GM23248 (cell line): ENCODE data around the gene PSMD5.

Experiments used
- EZH2 ChIP-seq: fragments of 200-600 bp; sonication (generic); IDR thresholded peaks from 2 replicates; pipeline ENCODE4 v1.6.1; 2018; ENCODE audit warnings: antibody characterized with exemption, mild to moderate bottlenecking; ENCODE audit not compliant: insufficient read depth, poor library complexity, severe bottlenecking
- EZH2phosphoT487 ChIP-seq: fragments of 200-600 bp; sonication (generic); IDR thresholded peaks from 2 replicates; pipeline ENCODE4 v1.6.1; 2018; ENCODE audit warnings: antibody characterized with exemption, moderate library complexity, mild to moderate bottlenecking, low read depth; ENCODE audit not compliant: insufficient read depth

DNA sequence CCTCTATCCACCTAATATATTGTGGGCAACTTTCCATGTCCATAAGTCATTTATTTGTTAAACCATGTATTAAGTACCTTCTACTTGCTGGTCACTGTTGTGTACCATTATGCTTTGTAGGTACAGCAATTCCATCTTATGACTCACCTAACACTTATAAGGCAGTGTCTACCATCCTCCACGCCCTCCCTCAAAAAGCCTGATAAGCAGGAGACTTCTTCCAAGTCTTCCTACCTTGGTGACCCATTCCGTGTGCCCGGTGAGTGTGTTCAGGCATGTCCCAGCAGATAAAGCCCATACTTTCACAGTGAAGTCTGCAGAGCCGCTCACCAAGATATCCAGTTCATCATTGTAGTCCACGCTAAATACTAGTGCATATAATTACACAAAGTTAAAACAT lies 66.9 kb downstream of the PSMD5 start:
- TF ChIP-seq EZH2: no peak
- TF ChIP-seq EZH2phosphoT487: no peak
